Measurements from ENCODE around the gene SYDE1. TPM values are rescaled to one million over a fixed set of nuclear protein-coding genes. Genes with fewer than 3 reads are reported as not detected.

SYDE1 gene
- total and polyA plus RNA-seq, 2 of the 4 experiments (the other 2 are of a cell fraction): 19.4 to 64.9 TPM

- Histone ChIP-seq H2BK15ac (ENCODE audit: low read depth, low read length) (no peak overlapping the region), H3K23ac (ENCODE audit: low read depth, low read length) (no peak overlapping the region), H4K20me1 (ENCODE audit: insufficient read depth, low read length) (peaks cover 45% of the 10 kb centered on the region), H2AFZ (replicated peaks; ENCODE audit: low read length, poor library complexity) (no peak overlapping the region), H2BK20ac (ENCODE audit: low read depth, low read length) (no peak overlapping the region), H3K27me3 (ENCODE audit: control insufficient read depth, insufficient read depth, low read length) (no peaks in the 10 kb centered on the region), H2BK5ac (ENCODE audit: low read depth, low read length, poor library complexity, severe bottlenecking) (no peak overlapping the region), H3K4me1 (ENCODE audit: control insufficient read depth, insufficient read depth, low read length) (peaks cover 4% of the 10 kb centered on the region), H3K27ac (ENCODE audit: insufficient read depth, low read length) (no peak overlapping the region), H3K9me1 (ENCODE audit: insufficient read depth, low read length) (no peaks in the 10 kb centered on the region), H4K8ac (ENCODE audit: low read depth in 2 of 2, low read length in 2 of 2) (no peak overlapping the region), H3K79me1 (ENCODE audit: low read depth in 1 of 2, low read length in 2 of 2) (peaks cover 15 to 69% of the 10 kb centered on the region in 2 experiments), H2AK5ac (ENCODE audit: low read depth, low read length) (no peak overlapping the region), H3K4me3 (ENCODE audit: insufficient read depth, low read depth, low read length) (no peak overlapping the region), H3K4me2 (ENCODE audit: low read depth, low read length) (no peak overlapping the region), H4K91ac (ENCODE audit: insufficient read depth, low read depth, low read length) (no peak overlapping the region), H3K14ac (replicated peaks; ENCODE audit: low read depth, low read length) (no peak overlapping the region), H2AK9ac (replicated peaks; ENCODE audit: low read depth, low read length, poor library complexity) (no peak overlapping the region), H3K4ac (ENCODE audit: low read depth, low read length) (no peak overlapping the region), H3K36me3 (ENCODE audit: control insufficient read depth, insufficient read depth, low read length) (peaks cover 75% of the 10 kb centered on the region), H3K18ac (ENCODE audit: low read depth, low read length) (no peak overlapping the region), H3K9me3 (ENCODE audit: control insufficient read depth, insufficient read depth, low read length) (no peaks in the 10 kb centered on the region), H4K5ac (ENCODE audit: low read depth, low read length) (no peak overlapping the region), H3K9ac (ENCODE audit: low read depth, low read length) (no peak overlapping the region), H3K56ac (ENCODE audit: extremely low read depth, insufficient read depth, low read length) (no peak overlapping the region), H2BK120ac (ENCODE audit: low read depth, low read length) (no peak overlapping the region)
- 100% methylated on average over 1 of the region's 1 CpG; no CpG with 5 or more reads in 1 of the 2 experiments for WGBS, 2 experiments (ENCODE audit: extremely low coverage in 2 of 2, insufficient read length in 1 of 2)
- ChIA-PET CTCF (no interaction called here), POLR2A (ENCODE audit: unreplicated experiment) (no interaction called here)
- BruUV-seq (replicated peaks): no TSS peak
- intact Hi-C loops (cut with micrococcal nuclease): no loop called here
- in situ Hi-C loops (cut with MboI; ENCODE audit: low sequenced_read_pairs): loop anchor here (10.0 to 25.0 kb wide), 2 partner anchors 143 to 1076 kb away; partner anchors contain the start of genes AP1M1 and FAM32A
- DNase-seq (no peak), ATAC-seq (ENCODE audit: low read depth) (no peak)
- dilution Hi-C loops (cut with HindIII; ENCODE audit: low sequenced_read_pairs, unreplicated experiment): no loop called here
- TF ChIP-seq RCOR1 (IDR thresholded peaks at IDR 0.05; ENCODE audit: insufficient replicate concordance, low read length): no peak
- TF ChIP-seq, protein P1, sequence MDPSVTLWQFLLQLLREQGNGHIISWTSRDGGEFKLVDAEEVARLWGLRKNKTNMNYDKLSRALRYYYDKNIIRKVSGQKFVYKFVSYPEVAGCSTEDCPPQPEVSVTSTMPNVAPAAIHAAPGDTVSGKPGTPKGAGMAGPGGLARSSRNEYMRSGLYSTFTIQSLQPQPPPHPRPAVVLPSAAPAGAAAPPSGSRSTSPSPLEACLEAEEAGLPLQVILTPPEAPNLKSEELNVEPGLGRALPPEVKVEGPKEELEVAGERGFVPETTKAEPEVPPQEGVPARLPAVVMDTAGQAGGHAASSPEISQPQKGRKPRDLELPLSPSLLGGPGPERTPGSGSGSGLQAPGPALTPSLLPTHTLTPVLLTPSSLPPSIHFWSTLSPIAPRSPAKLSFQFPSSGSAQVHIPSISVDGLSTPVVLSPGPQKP (IDR thresholded peaks at IDR 0.05; ENCODE audit: borderline replicate concordance, low read depth, low read length): no peak
- TF ChIP-seq MAFK (IDR thresholded peaks at IDR 0.05; ENCODE audit: low read depth, low read length): no peak
- no peak for TF ChIP-seq MAZ (IDR thresholded peaks at IDR 0.05; ENCODE audit: borderline replicate concordance, low read depth, low read length)
- TF ChIP-seq CEBPB (IDR thresholded peaks at IDR 0.05; ENCODE audit: low read depth, low read length): no peak
- no peak for TF ChIP-seq POLR2A (IDR thresholded peaks at IDR 0.05; ENCODE audit: low read depth, low read length)
- no peak for TF ChIP-seq NFE2L2 (IDR thresholded peaks at IDR 0.05; ENCODE audit: low read depth, low read length)
- TF ChIP-seq SMC3 (IDR thresholded peaks at IDR 0.05; ENCODE audit: low read depth, low read length): no peak
- TF ChIP-seq, protein P2, sequence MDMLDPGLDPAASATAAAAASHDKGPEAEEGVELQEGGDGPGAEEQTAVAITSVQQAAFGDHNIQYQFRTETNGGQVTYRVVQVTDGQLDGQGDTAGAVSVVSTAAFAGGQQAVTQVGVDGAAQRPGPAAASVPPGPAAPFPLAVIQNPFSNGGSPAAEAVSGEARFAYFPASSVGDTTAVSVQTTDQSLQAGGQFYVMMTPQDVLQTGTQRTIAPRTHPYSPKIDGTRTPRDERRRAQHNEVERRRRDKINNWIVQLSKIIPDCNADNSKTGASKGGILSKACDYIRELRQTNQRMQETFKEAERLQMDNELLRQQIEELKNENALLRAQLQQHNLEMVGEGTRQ (IDR thresholded peaks at IDR 0.05; ENCODE audit: low read depth, low read length): no peak
- no peak for TF ChIP-seq RAD21 (IDR thresholded peaks at IDR 0.05; ENCODE audit: low read length)
- no peak for TF ChIP-seq FOS (IDR thresholded peaks at IDR 0.05; ENCODE audit: low read depth, low read length)
- no peak for TF ChIP-seq MXI1 (IDR thresholded peaks at IDR 0.05; ENCODE audit: borderline replicate concordance, low read depth, low read length)
- TF ChIP-seq RFX5 (IDR thresholded peaks at IDR 0.05; ENCODE audit: low read depth, low read length): no peak
- TF ChIP-seq, protein P3, sequence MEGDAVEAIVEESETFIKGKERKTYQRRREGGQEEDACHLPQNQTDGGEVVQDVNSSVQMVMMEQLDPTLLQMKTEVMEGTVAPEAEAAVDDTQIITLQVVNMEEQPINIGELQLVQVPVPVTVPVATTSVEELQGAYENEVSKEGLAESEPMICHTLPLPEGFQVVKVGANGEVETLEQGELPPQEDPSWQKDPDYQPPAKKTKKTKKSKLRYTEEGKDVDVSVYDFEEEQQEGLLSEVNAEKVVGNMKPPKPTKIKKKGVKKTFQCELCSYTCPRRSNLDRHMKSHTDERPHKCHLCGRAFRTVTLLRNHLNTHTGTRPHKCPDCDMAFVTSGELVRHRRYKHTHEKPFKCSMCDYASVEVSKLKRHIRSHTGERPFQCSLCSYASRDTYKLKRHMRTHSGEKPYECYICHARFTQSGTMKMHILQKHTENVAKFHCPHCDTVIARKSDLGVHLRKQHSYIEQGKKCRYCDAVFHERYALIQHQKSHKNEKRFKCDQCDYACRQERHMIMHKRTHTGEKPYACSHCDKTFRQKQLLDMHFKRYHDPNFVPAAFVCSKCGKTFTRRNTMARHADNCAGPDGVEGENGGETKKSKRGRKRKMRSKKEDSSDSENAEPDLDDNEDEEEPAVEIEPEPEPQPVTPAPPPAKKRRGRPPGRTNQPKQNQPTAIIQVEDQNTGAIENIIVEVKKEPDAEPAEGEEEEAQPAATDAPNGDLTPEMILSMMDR (conservative IDR thresholded peaks at IDR 0.05; ENCODE audit: low read depth, low read length): no peak
- no peak for TF ChIP-seq CHD1 (IDR thresholded peaks at IDR 0.05; ENCODE audit: low read depth, low read length)
- TF ChIP-seq BHLHE40 (IDR thresholded peaks at IDR 0.05; ENCODE audit: low read depth, low read length): no peak
These were observed 4.6 kb downstream of the SYDE1 start for GRCh38 chr19:15111758-15112157.

Data from IMR-90 (cell line).